Central memory CD8-positive, alpha-beta T cell (primary cell): ENCODE results near the gene N4BP2.

Experiments used
- ATAC-seq: fragments of 150-1000 bp; cut with Tn5 transposase; replicated peaks from 2 replicates; pipeline ENCODE4 v1.10.0; 2022; ENCODE audit warnings: mild to moderate bottlenecking, moderate FRiP score, moderate number of reproducible peaks; ENCODE audit not compliant: poor library complexity, severe bottlenecking; ENCODE audit errors: extremely low read depth
- DNase-seq, 2 donors: peaks; one replicate each; pipeline ENCODE4 v3.0.0; 2021; ENCODE audit warnings: low spot score in 2 of 2
- H3K27ac Mint-ChIP-seq: one replicate; pipeline ENCODE4 v1.8.0; 2022; ENCODE audit warnings: low read depth, mild to moderate bottlenecking, moderate library complexity, mixed read lengths
- H3K27me3 Mint-ChIP-seq: one replicate; pipeline ENCODE4 v1.8.0; 2022; ENCODE audit warnings: mixed read lengths
- H3K36me3 Mint-ChIP-seq: one replicate; pipeline ENCODE4 v1.8.0; 2022; ENCODE audit warnings: mild to moderate bottlenecking, moderate library complexity, mixed read lengths; ENCODE audit not compliant: insufficient read depth
- H3K4me1 Mint-ChIP-seq: one replicate; pipeline ENCODE4 v1.8.0; 2022; ENCODE audit warnings: mixed read lengths
- H3K4me3 Mint-ChIP-seq: one replicate; pipeline ENCODE4 v1.8.0; 2022; ENCODE audit warnings: mild to moderate bottlenecking, moderate library complexity, mixed read lengths
- H3K9me3 Mint-ChIP-seq: one replicate; pipeline ENCODE4 v1.8.0; 2022; ENCODE audit warnings: mixed read lengths

Gene N4BP2

GRCh38 chr4:40199999-40200874 lies 143.6 kb downstream of the N4BP2 start:
- peak overlapping the region; percentile 100 for H3K4me3 Mint-ChIP-seq
- H3K27ac Mint-ChIP-seq, result peak overlapping the region; percentile 100
- H3K36me3 Mint-ChIP-seq, result peaks cover 81% of the 10 kb centered on the region
- ATAC-seq, result peak; percentile 50
- no peaks in the 10 kb centered on the region for H3K27me3 Mint-ChIP-seq
- peaks cover 69% of the 10 kb centered on the region for H3K4me1 Mint-ChIP-seq
- no peaks in the 10 kb centered on the region for H3K9me3 Mint-ChIP-seq
- DNase-seq, result peak in 1 of 2 donors; percentile 61

GRCh38 chr4:40200875-40201801 lies 144.5 kb downstream of the N4BP2 start:
- Mint-ChIP-seq H3K4me3 (peak overlapping the region; percentile 100), H3K27me3 (no peaks in the 10 kb centered on the region), H3K4me1 (peaks cover 69% of the 10 kb centered on the region), H3K9me3 (no peaks in the 10 kb centered on the region), H3K36me3 (peaks cover 82% of the 10 kb centered on the region), H3K27ac (peak overlapping the region; percentile 100)
- no peak for ATAC-seq
- no peak for DNase-seq

- H3K4me1 Mint-ChIP-seq, result peaks cover 69% of the 10 kb centered on the region
- H3K27ac Mint-ChIP-seq, result peak overlapping the region; percentile 100
- H3K36me3 Mint-ChIP-seq, result peaks cover 77% of the 10 kb centered on the region
- peak overlapping the region; percentile 100 for H3K4me3 Mint-ChIP-seq
- no peaks in the 10 kb centered on the region for H3K27me3 Mint-ChIP-seq
- DNase-seq (no peak), ATAC-seq (no peak)
- H3K9me3 Mint-ChIP-seq, result no peaks in the 10 kb centered on the region
Measured at GRCh38 chr4:40201898-40202297, 145.2 kb downstream of the N4BP2 start.

GRCh38 chr4:40202474-40202873 lies 145.8 kb downstream of the N4BP2 start:
- no peak for DNase-seq
- H3K4me3 Mint-ChIP-seq, result peak overlapping the region; percentile 100
- peaks cover 72% of the 10 kb centered on the region for H3K4me1 Mint-ChIP-seq

GRCh38 chr4:40204507-40205258 lies 148.0 kb downstream of the N4BP2 start:
- Mint-ChIP-seq H3K9me3 (no peaks in the 10 kb centered on the region), H3K27me3 (no peaks in the 10 kb centered on the region), H3K4me1 (peaks cover 78% of the 10 kb centered on the region), H3K27ac (peak overlapping the region; percentile 100), H3K4me3 (peak overlapping the region; percentile 100), H3K36me3 (peaks cover 65% of the 10 kb centered on the region)
- no peak for ATAC-seq
- DNase-seq, result peak in 1 of 2 donors; percentile 9

More at GRCh38 chr4:40202474-40202873, 145.8 kb downstream of the N4BP2 start:
- no peaks in the 10 kb centered on the region for H3K9me3 Mint-ChIP-seq
- peaks cover 77% of the 10 kb centered on the region for H3K36me3 Mint-ChIP-seq
- H3K27ac Mint-ChIP-seq, result peak overlapping the region; percentile 100
- no peaks in the 10 kb centered on the region for H3K27me3 Mint-ChIP-seq
- no peak for ATAC-seq

GRCh38 chr4:40205259-40206198 lies 148.9 kb downstream of the N4BP2 start:
- DNase-seq (no peak), ATAC-seq (peak; percentile 57)
- Mint-ChIP-seq H3K4me1 (peaks cover 78% of the 10 kb centered on the region), H3K27me3 (no peaks in the 10 kb centered on the region), H3K27ac (peak overlapping the region; percentile 100), H3K4me3 (peak overlapping the region; percentile 100), H3K36me3 (peaks cover 65% of the 10 kb centered on the region), H3K9me3 (no peaks in the 10 kb centered on the region)

- Mint-ChIP-seq H3K27me3 (no peaks in the 10 kb centered on the region), H3K4me1 (peaks cover 85% of the 10 kb centered on the region), H3K9me3 (no peaks in the 10 kb centered on the region), H3K27ac (peak overlapping the region; percentile 100), H3K4me3 (peak overlapping the region; percentile 100), H3K36me3 (peaks cover 66% of the 10 kb centered on the region)
- ATAC-seq, result no peak
- no peak for DNase-seq
Measured at GRCh38 chr4:40206426-40206825, 149.8 kb downstream of the N4BP2 start.
